GM12892 (cell line): ENCODE data around the gene NEK9.
"Not testable (repeated sequence)": the region's sequence is repeated elsewhere in the genome, so short reads cannot be mapped to it uniquely, and the experiment has no call there.

Source experiments
- POLR2A ChIP-seq: IDR thresholded peaks from 2 replicates; pipeline ENCODE4 v1.6.1; 2011; ENCODE audit warnings: low read depth, low read length, control low read depth
- POLR2AphosphoS5 ChIP-seq: IDR thresholded peaks from 2 replicates; pipeline ENCODE4 v1.6.1; 2011; ENCODE audit warnings: low read depth, low read length, control low read depth

GRCh38 chr14:75127474-75127820 lies 599 bp upstream of the NEK9 start:
- not testable (repeated sequence) for TF ChIP-seq POLR2A, POLR2AphosphoS5
